IPS-18c (cell line): ENCODE measurements around the gene EFCAB12.
"Not testable (repeated sequence)": the region's sequence is repeated elsewhere in the genome, so short reads cannot be mapped to it uniquely, and the experiment has no call there.

ENCODE experiments used
- H3K4me3 ChIP-seq: 2 replicates; pipeline ENCODE4 v1.7.0; 2013; ENCODE audit warnings: low read depth, mild to moderate bottlenecking, low read length, moderate library complexity; ENCODE audit not compliant: insufficient read depth
- H3K9me3 ChIP-seq: one replicate; pipeline ENCODE4 v1.6.1; 2013; ENCODE audit warnings: mild to moderate bottlenecking, low read length, moderate library complexity; ENCODE audit not compliant: control insufficient read depth, insufficient read depth

The EFCAB12 gene

DNA sequence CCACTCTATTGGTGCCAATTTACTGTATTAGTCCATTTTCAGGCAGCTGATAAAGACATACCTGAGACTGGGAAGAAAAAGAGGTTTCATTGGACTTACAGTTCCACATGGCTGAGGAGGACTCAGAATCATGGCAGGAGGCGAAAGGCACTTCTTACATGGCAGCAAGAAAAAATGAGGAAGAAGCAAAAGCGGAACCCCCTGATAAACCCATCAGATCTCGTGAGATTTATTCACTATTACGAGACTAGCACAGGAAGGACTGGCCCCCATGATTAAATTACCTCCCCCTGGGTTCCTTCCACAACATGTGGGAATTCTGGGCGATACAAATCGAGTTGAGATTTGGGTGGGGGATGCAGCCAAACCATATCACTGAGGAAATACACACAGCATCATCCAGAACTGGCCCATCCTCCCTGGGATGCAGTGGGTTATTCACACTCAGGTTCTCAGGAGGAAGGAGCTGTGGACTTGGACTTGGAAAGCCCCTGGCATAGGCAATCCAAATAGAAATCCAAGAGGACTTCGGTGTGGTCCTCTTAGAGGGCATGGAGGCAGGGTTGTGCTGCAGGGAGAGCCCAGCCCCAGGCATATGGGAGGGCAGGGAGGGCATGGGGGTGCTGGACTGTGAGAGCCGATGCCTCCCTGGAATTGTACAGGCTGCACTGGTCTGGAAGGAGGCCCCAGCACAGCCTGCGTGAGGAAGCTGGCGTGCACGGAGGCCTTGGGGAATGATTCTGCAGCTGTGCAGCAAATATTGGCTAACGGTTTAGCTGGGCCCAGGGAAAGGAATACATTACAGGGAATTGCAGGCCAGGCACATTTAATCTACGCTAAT is 62.9 kb downstream of the EFCAB12 start:
- Histone ChIP-seq H3K9me3 (no peaks in the 10 kb centered on the region), H3K4me3 (no peak overlapping the region)

DNA sequence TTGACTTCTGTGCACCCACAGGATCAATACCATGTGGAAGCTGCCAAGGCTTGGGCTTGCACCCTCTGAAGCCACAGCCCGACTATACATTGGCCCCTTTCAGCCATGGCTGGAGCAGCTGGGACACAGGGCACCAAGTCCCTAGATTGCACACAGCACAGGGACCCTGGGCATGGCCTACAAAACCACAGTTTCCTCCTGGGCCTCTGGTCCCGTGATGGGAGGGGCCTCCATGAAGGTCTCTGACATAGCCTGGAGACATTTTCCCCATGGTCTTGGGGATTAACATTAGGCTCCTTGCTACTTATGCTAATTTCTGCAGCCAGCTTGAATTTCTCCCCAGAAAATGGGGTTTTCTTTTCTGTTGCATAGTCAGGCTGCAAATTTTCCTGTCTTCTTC is 63.6 kb downstream of the EFCAB12 start:
- not testable (repeated sequence) for H3K9me3 ChIP-seq, H3K4me3 ChIP-seq

DNA sequence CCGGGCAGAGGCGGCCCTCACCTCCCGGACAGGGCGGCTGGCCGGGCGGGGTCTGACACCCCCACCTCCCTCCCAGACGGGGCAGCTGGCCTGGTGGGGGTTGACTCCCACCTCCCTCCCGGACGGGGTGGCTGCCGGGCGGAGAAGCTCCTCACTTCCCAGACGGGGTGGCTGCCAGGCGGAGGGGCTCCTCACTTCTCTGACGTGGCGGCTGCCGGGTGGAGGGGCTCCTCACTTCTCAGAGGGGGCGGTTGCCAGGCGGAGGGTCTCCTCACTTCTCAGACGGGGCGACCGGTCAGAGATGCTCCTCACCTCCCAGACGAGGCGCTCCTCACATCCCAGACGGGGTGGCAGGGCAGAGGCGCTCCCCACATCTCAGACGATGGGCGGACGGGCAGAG is 65.1 kb downstream of the EFCAB12 start:
- H3K9me3 ChIP-seq: not testable (repeated sequence)

DNA sequence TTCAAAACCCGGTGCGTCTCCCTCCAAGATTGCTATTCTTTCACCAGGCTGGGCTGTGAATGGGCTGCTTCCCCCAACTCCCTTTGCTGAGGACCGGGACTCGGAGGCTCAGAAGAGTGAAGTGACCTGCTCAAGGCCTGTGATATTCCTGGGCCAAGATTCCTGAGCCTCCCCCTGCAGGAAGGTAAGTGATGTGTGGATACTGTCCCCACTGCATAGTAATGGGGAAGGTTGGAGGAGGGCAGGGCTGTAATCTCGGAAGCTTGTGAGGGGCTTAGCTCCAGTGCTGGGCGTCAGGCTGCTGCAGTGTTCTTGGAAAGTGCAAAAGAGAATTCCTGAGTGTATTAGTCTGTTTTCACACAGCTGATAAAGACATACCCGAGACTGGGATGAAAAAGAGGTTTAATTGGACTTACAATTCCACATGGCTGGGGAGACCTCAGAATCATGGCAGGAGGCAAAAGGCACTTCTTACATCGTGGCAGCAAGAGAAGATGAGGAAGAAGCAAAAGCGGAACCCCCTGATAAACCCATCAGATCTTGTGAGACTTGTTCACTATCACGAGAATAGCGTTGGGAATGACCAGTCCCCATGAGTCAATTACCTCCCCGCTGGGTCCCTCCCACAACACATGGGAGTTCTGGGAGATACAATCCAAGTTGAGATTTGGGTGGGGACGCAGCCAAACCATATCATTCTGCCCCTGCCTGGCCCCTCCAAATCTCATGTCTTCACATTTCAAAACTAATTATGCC is 67.6 kb downstream of the EFCAB12 start:
- H3K9me3 ChIP-seq: no peaks in the 10 kb centered on the region
- no peak overlapping the region for H3K4me3 ChIP-seq

More for the DNA sequence above, 65.1 kb downstream of the EFCAB12 start:
- not testable (repeated sequence) for H3K4me3 ChIP-seq

DNA sequence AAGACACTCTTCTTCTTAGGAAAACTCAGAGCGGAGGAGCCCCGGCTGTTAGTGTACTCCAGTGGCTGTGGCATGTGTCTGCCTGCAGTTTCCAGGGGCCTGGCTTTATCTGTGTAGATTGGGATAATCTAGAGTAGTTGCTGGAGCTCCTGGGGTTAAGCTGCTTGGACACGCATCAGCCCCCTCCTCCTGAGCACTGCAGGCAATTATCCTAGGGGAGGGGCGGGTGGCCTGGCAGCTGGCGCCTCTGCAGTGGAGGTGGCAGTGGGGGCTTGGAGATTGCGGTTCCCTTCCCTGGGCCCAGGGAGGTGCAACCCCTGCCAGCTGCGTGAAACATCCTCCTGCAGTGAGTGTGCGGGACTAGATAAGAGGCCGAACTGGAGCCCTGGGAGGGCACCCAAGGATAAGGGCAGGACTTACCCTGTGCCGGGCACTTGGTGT is 68.2 kb downstream of the EFCAB12 start:
- H3K4me3 ChIP-seq: no peak overlapping the region
- no peaks in the 10 kb centered on the region for H3K9me3 ChIP-seq

DNA sequence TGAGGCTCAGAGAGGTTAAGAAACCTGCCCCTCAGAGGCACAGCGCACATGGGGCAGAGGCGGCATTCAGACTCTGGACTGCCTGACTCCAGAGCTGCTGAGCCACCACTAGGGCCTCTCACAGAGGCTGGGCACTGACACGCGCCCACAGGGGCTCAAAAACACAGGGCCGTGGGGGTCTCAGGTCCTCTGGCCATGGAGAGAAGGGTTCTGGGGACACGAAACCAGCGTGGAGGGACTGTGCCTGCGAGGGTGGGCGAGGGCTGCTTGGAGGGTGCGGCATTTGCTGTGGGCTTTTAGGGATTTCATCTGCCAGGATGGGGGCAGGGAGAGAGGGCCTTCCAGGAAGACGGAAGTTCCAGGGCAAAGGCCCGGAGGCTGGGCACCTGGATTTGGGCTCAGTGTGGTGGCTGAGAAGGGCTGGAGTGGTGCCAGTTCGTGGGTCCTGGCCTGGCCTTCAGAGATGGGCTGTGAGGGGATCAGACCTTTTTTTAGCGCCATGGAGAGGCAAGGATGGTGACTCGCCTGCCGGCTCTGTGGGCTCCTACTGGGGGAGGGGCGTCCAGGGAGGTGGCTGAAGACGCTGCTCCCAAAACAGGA is 69.6 kb downstream of the EFCAB12 start:
- Histone ChIP-seq H3K4me3 (no peak overlapping the region), H3K9me3 (no peaks in the 10 kb centered on the region)

DNA sequence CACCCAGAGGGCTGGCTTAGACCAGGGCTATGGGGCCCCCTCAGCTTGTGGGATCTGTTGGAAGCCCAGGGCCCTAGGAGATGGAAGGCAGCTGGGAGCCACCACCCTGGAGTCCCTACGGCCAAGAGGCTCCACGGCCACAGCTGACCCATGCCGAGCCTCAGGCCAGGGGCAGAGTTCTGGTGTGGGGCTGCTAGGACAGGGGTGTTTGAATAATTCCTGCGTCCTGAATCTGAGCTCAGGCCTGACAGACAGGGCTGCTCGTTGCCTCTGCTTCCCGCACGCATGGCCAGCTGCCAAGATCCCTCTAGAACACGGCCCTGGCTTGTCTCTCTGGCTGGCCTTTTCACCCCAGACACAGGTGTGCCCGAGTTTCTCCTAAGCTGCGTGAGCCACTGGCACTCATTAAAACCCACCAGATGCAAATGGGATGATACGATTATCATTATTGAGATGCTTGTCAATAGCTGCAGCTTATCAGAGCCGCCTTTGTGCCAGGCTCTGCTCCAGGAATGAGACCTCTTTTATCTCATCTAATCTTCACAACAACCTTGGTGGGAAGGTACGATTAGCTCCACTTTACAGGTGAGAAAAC is 70.2 kb downstream of the EFCAB12 start:
- Histone ChIP-seq H3K4me3 (no peak overlapping the region), H3K9me3 (no peaks in the 10 kb centered on the region)

DNA sequence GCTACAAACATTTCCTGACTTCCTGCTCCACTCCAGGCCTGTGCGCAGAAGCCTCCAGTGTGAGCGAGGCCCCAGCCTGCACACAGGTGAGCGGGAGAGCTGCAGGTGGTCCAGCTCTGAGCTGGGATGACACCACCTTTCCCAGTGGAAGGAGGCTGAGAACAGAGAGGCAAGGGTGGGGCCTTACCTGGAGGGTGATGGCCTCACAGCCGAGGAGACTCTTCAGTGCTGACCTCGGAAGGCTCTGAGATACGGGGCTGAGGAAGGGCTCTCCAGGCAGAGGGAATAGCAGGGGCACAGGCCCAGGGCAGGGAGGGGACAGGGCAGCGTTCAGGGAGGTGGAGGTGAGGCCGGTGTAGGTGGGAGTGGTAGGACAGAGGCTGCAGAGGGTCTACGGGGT is 70.8 kb downstream of the EFCAB12 start:
- Histone ChIP-seq H3K4me3 (no peak overlapping the region), H3K9me3 (no peaks in the 10 kb centered on the region)

DNA sequence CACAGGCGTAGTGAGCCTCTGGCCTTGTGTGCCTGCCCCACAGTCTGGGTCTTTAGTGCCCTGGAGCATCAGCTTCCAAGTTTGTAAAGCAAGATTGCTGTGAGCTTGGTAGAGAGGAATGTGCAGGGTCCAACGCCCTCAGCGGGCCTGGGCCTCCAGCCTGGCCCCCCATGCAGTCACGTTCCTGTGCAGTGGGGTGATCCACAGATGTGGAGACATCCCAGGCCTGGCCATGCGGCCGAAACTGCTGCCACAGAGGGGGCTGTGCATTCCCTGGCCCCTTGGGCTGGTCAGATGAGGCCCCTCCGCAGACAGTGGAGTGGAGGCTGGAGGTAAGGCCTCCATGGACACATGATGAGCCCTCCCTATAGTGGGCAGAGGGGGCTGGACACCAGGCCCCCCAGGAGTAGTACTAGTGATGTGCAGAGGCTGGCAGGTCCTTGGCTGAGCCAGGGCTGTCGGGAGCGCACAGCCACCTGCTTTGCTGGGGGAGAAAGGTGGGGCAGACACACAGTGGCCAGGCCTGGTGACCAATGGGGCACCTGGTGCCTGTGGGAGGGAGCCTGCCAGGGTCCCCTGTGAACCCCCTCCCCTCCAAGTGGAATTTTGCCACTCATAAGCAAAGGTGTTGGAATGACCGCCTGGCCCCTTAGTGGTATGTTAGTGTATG is 71.5 kb downstream of the EFCAB12 start:
- Histone ChIP-seq H3K4me3 (no peak overlapping the region), H3K9me3 (no peaks in the 10 kb centered on the region)

DNA sequence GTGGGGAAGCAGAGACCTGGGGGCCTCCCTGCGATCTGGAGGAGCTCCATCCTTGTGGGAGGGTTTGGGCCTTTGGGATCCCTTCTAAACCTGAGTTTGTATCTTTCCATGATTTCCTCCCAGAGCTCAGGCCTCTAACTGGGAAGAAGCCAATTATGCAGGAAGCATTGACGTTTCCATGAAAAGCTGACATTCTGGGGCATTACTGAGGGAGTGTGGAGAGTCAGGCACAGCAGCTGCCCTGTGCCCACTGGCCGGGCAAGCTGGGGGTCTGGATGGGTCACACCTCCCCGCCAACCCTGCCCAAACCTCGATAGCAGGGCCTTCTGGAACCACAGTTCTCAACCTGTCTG is 74.9 kb downstream of the EFCAB12 start:
- H3K4me3 ChIP-seq: no peak overlapping the region
- no peaks in the 10 kb centered on the region for H3K9me3 ChIP-seq

DNA sequence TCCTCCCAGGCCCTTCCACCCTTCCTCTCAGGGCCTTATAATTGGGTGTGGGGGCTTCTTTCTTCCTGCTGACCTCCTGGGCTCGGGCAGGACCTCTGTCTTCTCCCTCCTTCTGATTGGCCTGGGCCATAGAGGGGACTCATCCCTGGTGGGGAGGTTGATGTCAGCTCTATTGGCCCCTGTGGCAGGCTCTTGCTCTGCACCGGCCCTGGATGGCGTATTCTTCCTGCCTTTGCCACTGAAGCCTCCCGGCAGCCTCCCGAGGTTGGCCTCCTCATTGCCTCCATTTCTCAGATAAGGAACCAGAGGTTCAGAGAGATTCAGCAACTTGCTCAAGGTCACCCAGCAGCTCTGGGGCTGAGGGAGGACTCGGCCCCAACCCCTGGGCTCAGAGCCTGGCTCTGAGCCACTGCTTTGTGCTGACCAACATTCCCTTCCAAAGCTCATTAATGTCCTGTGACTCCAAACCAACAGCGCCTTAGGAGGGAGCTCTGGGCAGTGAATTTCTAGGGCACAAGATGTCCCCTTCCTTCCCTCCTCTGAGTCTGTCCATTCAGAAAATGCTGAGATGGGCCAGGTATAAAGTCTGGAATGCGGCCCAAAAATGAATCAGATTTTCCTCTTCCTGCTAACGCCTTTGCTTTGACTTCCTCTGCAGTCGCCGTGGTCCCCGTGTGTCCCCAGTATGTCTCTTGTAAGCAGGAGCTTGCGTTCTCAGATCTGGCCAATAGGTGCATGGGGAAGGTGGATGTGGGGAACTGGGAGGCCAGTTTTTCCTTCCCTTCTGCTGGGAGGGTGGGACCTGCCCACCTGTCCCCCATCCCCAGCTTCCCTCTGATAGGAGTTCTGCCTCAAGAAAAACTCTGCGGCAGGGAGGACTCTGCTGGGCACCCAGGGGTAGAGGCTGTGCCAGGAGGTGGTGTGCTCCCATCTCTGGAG is 75.5 kb downstream of the EFCAB12 start:
- Histone ChIP-seq H3K9me3 (no peaks in the 10 kb centered on the region), H3K4me3 (no peak overlapping the region)

DNA sequence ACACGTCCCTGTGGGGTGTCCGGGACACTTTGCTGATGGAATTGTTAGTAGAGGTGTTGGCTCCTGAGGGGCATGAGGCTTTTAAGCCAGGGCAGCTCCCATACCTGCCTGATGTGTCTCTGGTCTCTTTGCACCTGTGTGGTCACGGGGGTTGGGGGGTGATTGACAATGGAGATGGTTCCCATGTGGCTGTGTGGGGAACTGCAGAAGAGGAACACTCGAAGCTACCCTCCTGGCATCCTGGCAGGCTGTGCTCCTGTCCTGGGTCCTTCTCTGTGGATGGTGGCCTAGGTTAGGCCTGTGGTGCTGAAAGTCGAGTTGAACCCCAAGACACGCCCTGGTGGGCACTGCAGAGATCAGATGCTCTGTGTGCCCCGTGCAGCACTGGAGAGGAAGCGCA is 76.4 kb downstream of the EFCAB12 start:
- Histone ChIP-seq H3K4me3 (no peak overlapping the region), H3K9me3 (no peaks in the 10 kb centered on the region)
